GM12878 (cell line): Measurements from ENCODE around the gene ORM2. TPM values are rescaled to one million over a fixed set of nuclear protein-coding genes. Genes with fewer than 3 reads are reported as not detected.

Experiments used
- ATAC-seq: fragments of 200-7000 bp; cut with Tn5 transposase; 3 replicates; pipeline ENCODE4 v1.9.1; 2020; ENCODE audit warnings: mild to moderate bottlenecking, moderate library complexity
- BruUV-seq: library from RNA; stranded (reverse); fragments of 400-500 nt; replicated peaks from 2 replicates; lab custom pipeline; 2021; lab: Mats Ljungman, UMichigan
- CTCF ChIA-PET: fragments of 300-600 bp; sonication (Branson Sonifier 250); formaldehyde crosslinking; extraction: SDS; loops from one replicate; lab custom pipeline; 2021; ENCODE audit warnings: inconsistent platforms; lab: Yijun Ruan, JAX
- POLR2A ChIA-PET: fragments of 350-600 bp; formaldehyde crosslinking; extraction: SDS; loops from one replicate; lab custom pipeline; 2021; ENCODE audit warnings: inconsistent platforms; lab: Charles Lee
- RAD21 ChIA-PET: fragments of 300-600 bp; sonication (Branson Sonifier 250); formaldehyde crosslinking; loops from one replicate; lab custom pipeline; 2023; ENCODE audit warnings: antibody characterized with exemption; ENCODE audit not compliant: unreplicated experiment; lab: Charles Lee
- SMC1A ChIA-PET: fragments of 300-600 bp; sonication (Branson Sonifier 250); formaldehyde crosslinking; loops from one replicate; lab custom pipeline; 2023; ENCODE audit not compliant: unreplicated experiment, uncharacterized antibody; lab: Charles Lee
- DNase-seq: peaks from one replicate; pipeline ENCODE4 v3.0.0-alpha.2; 2011; ENCODE audit warnings: low read depth, low spot score
- FAIRE-seq: peaks from 3 replicates; lab custom pipeline; 2011; peaks lifted over from hg19 to GRCh38; lab: Jason Lieb, UNC
- H2AFZ ChIP-seq: 2 replicates; pipeline ENCODE4 v1.6.0; 2011; ENCODE audit warnings: low read depth, low read length, control low read depth; ENCODE audit not compliant: control insufficient read depth
- H3K27ac ChIP-seq: 2 replicates; pipeline ENCODE4 v1.5.1; 2011; ENCODE audit warnings: control low read depth; ENCODE audit not compliant: control insufficient read depth, insufficient read depth
- H3K27me3 ChIP-seq, 2 experiments: replicated peaks in 1 of 2; 2 replicates each; pipeline versions ENCODE4 v1.6.0 to v1.6.1; 2011; ENCODE audit warnings: low read length in 1 of 2; ENCODE audit not compliant: control insufficient read depth in 2 of 2, insufficient read depth in 2 of 2
- H3K36me3 ChIP-seq, 2 experiments: 2 replicates each; pipeline ENCODE4 v1.5.1; 2011; ENCODE audit warnings: low read length in 1 of 2; ENCODE audit not compliant: control insufficient read depth in 2 of 2, insufficient read depth in 2 of 2
- H3K4me1 ChIP-seq: 2 replicates; pipeline ENCODE4 v1.6.1; 2011; ENCODE audit warnings: mild to moderate bottlenecking, low read length, moderate library complexity, mixed read lengths; ENCODE audit not compliant: control insufficient read depth, insufficient read depth
- H3K4me2 ChIP-seq: 2 replicates; pipeline ENCODE4 v1.6.0; 2011; ENCODE audit warnings: control low read depth; ENCODE audit not compliant: control insufficient read depth, insufficient read depth
- H3K4me3 ChIP-seq: fragments of 200-600 bp; sonication (generic); 2 replicates; pipeline ENCODE4 v1.5.1; 2016
- H3K79me2 ChIP-seq: 2 replicates; pipeline ENCODE4 v1.6.0; 2011; ENCODE audit warnings: low read length; ENCODE audit not compliant: control insufficient read depth, insufficient read depth
- H3K9ac ChIP-seq: 2 replicates; pipeline ENCODE4 v1.8.0; 2011; ENCODE audit warnings: low read length, control low read depth, mixed read lengths; ENCODE audit not compliant: control insufficient read depth, insufficient read depth
- H3K9me3 ChIP-seq: replicated peaks from 3 replicates; pipeline ENCODE4 v1.5.1; 2011; ENCODE audit warnings: mild to moderate bottlenecking, low read length; ENCODE audit not compliant: control insufficient read depth, insufficient read depth
- H4K20me1 ChIP-seq: 2 replicates; pipeline ENCODE4 v1.6.0; 2011; ENCODE audit not compliant: control insufficient read depth, insufficient read depth
- BCL3 ChIP-seq: IDR thresholded peaks from 2 replicates; pipeline ENCODE4 v1.6.1; 2011; ENCODE audit warnings: borderline replicate concordance, low read depth, mild to moderate bottlenecking, moderate library complexity, low read length; ENCODE audit not compliant: insufficient read depth, poor library complexity, severe bottlenecking
- CBX5 ChIP-seq: sonication (generic); IDR thresholded peaks from 2 replicates; pipeline ENCODE4 v1.6.1; 2016; ENCODE audit warnings: low read depth, moderate library complexity, mild to moderate bottlenecking, inconsistent platforms
- EZH2 ChIP-seq: IDR thresholded peaks from 2 replicates; pipeline ENCODE4 v1.6.1; 2012; ENCODE audit warnings: low read depth, mild to moderate bottlenecking, control low read depth, inconsistent platforms, low read length, borderline replicate concordance; ENCODE audit not compliant: control insufficient read depth
- IKZF1 ChIP-seq: fragments of 450-650 bp; conservative IDR thresholded peaks from 2 replicates; pipeline ENCODE4 v1.6.1; 2017; ENCODE audit warnings: antibody characterized with exemption, mild to moderate bottlenecking
- KAT2A ChIP-seq: conservative IDR thresholded peaks from 2 replicates; pipeline ENCODE4 v1.6.1; 2011; ENCODE audit warnings: low read depth, low read length; ENCODE audit not compliant: control insufficient read depth
- NBN ChIP-seq: fragments of 450-650 bp; IDR thresholded peaks from 2 replicates; pipeline ENCODE4 v1.6.1; 2016
- POLR2A ChIP-seq: IDR thresholded peaks from 2 replicates; pipeline ENCODE4 v1.6.1; 2011; ENCODE audit warnings: low read depth, mild to moderate bottlenecking, low read length
- SP1 ChIP-seq: IDR thresholded peaks from one replicate; pipeline ENCODE4 v1.6.1; 2011; ENCODE audit warnings: low read depth, low read length
- SUPT20H ChIP-seq: IDR thresholded peaks from 2 replicates; pipeline ENCODE4 v1.6.1; 2011; ENCODE audit warnings: low read depth, mild to moderate bottlenecking, low read length, moderate library complexity, borderline replicate concordance; ENCODE audit not compliant: control insufficient read depth
- SUZ12 ChIP-seq: fragments of 200-600 bp; sonication (generic); IDR thresholded peaks from one replicate; pipeline ENCODE4 v1.6.1; 2018; ENCODE audit warnings: antibody characterized with exemption, mild to moderate bottlenecking; ENCODE audit not compliant: unreplicated experiment
- WRNIP1 ChIP-seq: IDR thresholded peaks from 2 replicates; pipeline ENCODE4 v1.6.1; 2011; ENCODE audit warnings: low read depth, low read length, improper control_type of control experiment, borderline replicate concordance
- YBX1 ChIP-seq: fragments of 450-650 bp; IDR thresholded peaks from 2 replicates; pipeline ENCODE4 v1.6.1; 2016; ENCODE audit warnings: antibody characterized with exemption
- ZBTB4 ChIP-seq: fragments of 450-650 bp; formaldehyde crosslinking; IDR thresholded peaks from 2 replicates; pipeline ENCODE4 v1.4.0; 2022; ENCODE audit warnings: mild to moderate bottlenecking, moderate library complexity
- ZNF592 ChIP-seq: fragments of 450-650 bp; IDR thresholded peaks from 2 replicates; pipeline ENCODE4 v1.6.1; 2017; ENCODE audit warnings: mild to moderate bottlenecking, moderate library complexity
- WGBS: methylation state at CpG from one replicate; pipeline ENCODE4 v1.1.6; 2016; ENCODE audit warnings: low lambda C conversion rate; ENCODE audit not compliant: insufficient replicate concordance, insufficient coverage; ENCODE audit errors: missing lambda C conversion rate; 5-methylcytosine and 5-hydroxymethylcytosine counted together
- in situ Hi-C: fragments of 300-500 bp; cut with MboI; formaldehyde crosslinking; loops from 9 replicates; pipeline ENCODE4 v1.14.3; 2018; ENCODE audit warnings: mixed read lengths
- intact Hi-C: fragments of 100-400 bp; cut with micrococcal nuclease; formaldehyde crosslinking; loops from one replicate; pipeline ENCODE4 v1.14.2; 2022; ENCODE audit not compliant: unreplicated experiment
- polyA plus RNA-seq, 11 experiments: library from polyadenylated mRNA; depleted of rRNA in 4 of 11; unstranded in 6 of 11; stranded (reverse) in 5 of 11; fragments of >200 nt; fragmentation: Nextera tagmentation in 4 of 11; fragmentation: Illumina TruSeq in 1 of 11; extraction: Ambion mirVana in 4 of 11; extraction: Trizol in 1 of 11; gene quantifications; 1 replicate in 1 of 11; 2 replicates in 10 of 11; pipeline versions ENCODE4 v1.2.1 to v1.2.3, GENCODE V29; 2011 to 2016; ENCODE audit warnings: inconsistent platforms in 2 of 11, missing spikeins in 2 of 11, low read depth in 1 of 11
- total RNA-seq, 4 experiments: library from RNA; depleted of rRNA in 3 of 4; stranded (reverse); fragments of >200 nt in 3 of 4; fragmentation: Illumina TruSeq in 1 of 4; extraction: Trizol in 1 of 4; gene quantifications; 2 replicates each; pipeline versions ENCODE4 v1.2.1 to v1.2.3, GENCODE V29; 2013 to 2021

ORM2 gene
- total and polyA plus RNA-seq, 10 of the 15 experiments (the other 5 are each of a cell fraction or from before 2014, with no cell fraction given), result 0.64 TPM; not detected in 9

GRCh38 chr9:114285166-114285867 is 44.4 kb upstream of the ORM2 start:
- Histone ChIP-seq H3K27me3 (peaks cover 0 to 3% of the 10 kb centered on the region in 2 experiments; a peak in 1 of 4 replicates), H3K4me1 (no peaks in the 10 kb centered on the region), H4K20me1 (no peaks in the 10 kb centered on the region), H2AFZ (no peak overlapping the region), H3K79me2 (no peaks in the 10 kb centered on the region), H3K36me3 (no peaks in the 10 kb centered on the region), H3K4me2 (no peak overlapping the region), H3K4me3 (no peak overlapping the region), H3K9me3 (no peaks in the 10 kb centered on the region), H3K9ac (no peak overlapping the region), H3K27ac (no peak overlapping the region)
- intact Hi-C loops (no loop called here), in situ Hi-C loops (loop anchor here (10.0 to 25.0 kb wide), 2 partner anchors 131 to 198 kb away; partner anchors contain the start of genes AMBP, COL27A1 and KIF12)
- no peak for DNase-seq
- ChIA-PET RAD21 (no interaction called here), CTCF (no interaction called here), POLR2A (no interaction called here), SMC1A (no interaction called here)
- no peak for ATAC-seq
- no peak for FAIRE-seq
- WGBS, result 2% methylated on average over 20 of the region's 20 CpGs
- no TSS peak for BruUV-seq
- no peak for TF ChIP-seq SP1
- TF ChIP-seq WRNIP1, result no peak
- TF ChIP-seq IKZF1, result no peak
- TF ChIP-seq YBX1, result no peak
- no peak for TF ChIP-seq SUZ12
- TF ChIP-seq SUPT20H, result no peak
- no peak for TF ChIP-seq EZH2
- no peak for TF ChIP-seq CBX5
- no peak for TF ChIP-seq POLR2A
- TF ChIP-seq NBN, result no peak
- TF ChIP-seq ZBTB4 (CRISPR knock-in tag), result no peak
- no peak for TF ChIP-seq BCL3
- no peak for TF ChIP-seq KAT2A
- TF ChIP-seq ZNF592, result no peak
